ENCODE results near the gene ACE. TPM values are rescaled to one million over a fixed set of nuclear protein-coding genes. Genes with fewer than 3 reads are reported as not detected.

ACE gene
- total RNA-seq, 1 experiment from 2014 or later: 4.5 TPM

- ChIA-PET CTCF (no interaction called here), POLR2A (no interaction called here)
- BruUV-seq (replicated peaks): no TSS peak
- Histone ChIP-seq H3K27me3 (ENCODE audit: control insufficient read depth, insufficient read depth, low read length) (no peaks in the 10 kb centered on the region), H3K27ac (ENCODE audit: low read length) (no peak overlapping the region), H3K4me1 (ENCODE audit: control insufficient read depth, insufficient read depth, low read length) (no peaks in the 10 kb centered on the region), H3K4me3 (ENCODE audit: low read depth in 2 of 2, low read length in 2 of 2) (no peak overlapping the region), H3K9me3 (ENCODE audit: control insufficient read depth, insufficient read depth, low read depth, low read length) (no peaks in the 10 kb centered on the region), H3K36me3 (ENCODE audit: control insufficient read depth, insufficient read depth, low read length) (no peaks in the 10 kb centered on the region)
- in situ Hi-C loops (cut with HindIII; ENCODE audit: low pct_unique_long_range_greater_than_20kb, low sequenced_read_pairs) (no loop called here), intact Hi-C loops (cut with micrococcal nuclease; ENCODE audit: unreplicated experiment) (no loop called here)
- ATAC-seq (no peak), DNase-seq (ENCODE audit: low read depth, low spot score) (no peak)
- no peak for TF ChIP-seq REST (IDR thresholded peaks at IDR 0.05; ENCODE audit: insufficient read depth in 1 of 2, low read depth in 2 of 2, low read length in 1 of 2)
- TF ChIP-seq POLR2AphosphoS5 (IDR thresholded peaks at IDR 0.05; ENCODE audit: low read depth, low read length): no peak
- TF ChIP-seq TCF7L2 (IDR thresholded peaks at IDR 0.05; ENCODE audit: low read depth, low read length): no peak
- TF ChIP-seq SIN3A (IDR thresholded peaks at IDR 0.05; ENCODE audit: borderline replicate concordance, insufficient read depth, low read depth, low read length): no peak
Observed at GRCh38 chr17:63528183-63528582, 51.3 kb downstream of the ACE start.

- H3K9me3 ChIP-seq (ENCODE audit: control insufficient read depth, insufficient read depth, low read depth, low read length): no peaks in the 10 kb centered on the region
- DNase-seq (ENCODE audit: low read depth, low spot score) (no peak), ATAC-seq (no peak)
- H3K4me1 ChIP-seq (ENCODE audit: control insufficient read depth, insufficient read depth, low read length): no peaks in the 10 kb centered on the region
- ChIA-PET POLR2A (no interaction called here), CTCF (no interaction called here)
- no peak overlapping the region for H3K4me3 ChIP-seq (ENCODE audit: low read depth in 2 of 2, low read length in 2 of 2)
- intact Hi-C loops (cut with micrococcal nuclease; ENCODE audit: unreplicated experiment): no loop called here
- no peak overlapping the region for H3K27ac ChIP-seq (ENCODE audit: low read length)
- TF ChIP-seq CTCF (IDR thresholded peaks at IDR 0.05) (no peak), REST (IDR thresholded peaks at IDR 0.05; ENCODE audit: insufficient read depth in 1 of 2, low read depth in 2 of 2, low read length in 1 of 2) (no peak), POLR2AphosphoS5 (IDR thresholded peaks at IDR 0.05; ENCODE audit: low read depth, low read length) (no peak), SIN3A (IDR thresholded peaks at IDR 0.05; ENCODE audit: borderline replicate concordance, insufficient read depth, low read depth, low read length) (no peak), TCF7L2 (IDR thresholded peaks at IDR 0.05; ENCODE audit: low read depth, low read length) (no peak)
- no TSS peak for BruUV-seq (replicated peaks)
- no peaks in the 10 kb centered on the region for H3K27me3 ChIP-seq (ENCODE audit: control insufficient read depth, insufficient read depth, low read length)
- in situ Hi-C loops (cut with HindIII; ENCODE audit: low pct_unique_long_range_greater_than_20kb, low sequenced_read_pairs): no loop called here
- no peaks in the 10 kb centered on the region for H3K36me3 ChIP-seq (ENCODE audit: control insufficient read depth, insufficient read depth, low read length)
Observed at GRCh38 chr17:63529711-63530556, 53.1 kb downstream of the ACE start.
